ENCODE results near the gene TCERG1L. TPM values are rescaled to one million over a fixed set of nuclear protein-coding genes. Genes with fewer than 3 reads are reported as not detected.

Gene TCERG1L
- total RNA-seq, 1 experiment from 2014 or later, result 0.27 TPM

- DNase-seq (ENCODE audit: extremely low read depth, low read depth), result no peak
Measured at GRCh38 chr10:131134651-131135050, 176.9 kb downstream of the TCERG1L start.

GRCh38 chr10:131134001-131134576 is 177.4 kb downstream of the TCERG1L start:
- DNase-seq (ENCODE audit: extremely low read depth, low read depth), result no peak

GRCh38 chr10:131132681-131133080 is 178.8 kb downstream of the TCERG1L start:
- DNase-seq (ENCODE audit: extremely low read depth, low read depth), result no peak

GRCh38 chr10:131131726-131132591 is 179.6 kb downstream of the TCERG1L start:
- no peak for DNase-seq (ENCODE audit: extremely low read depth, low read depth)

GRCh38 chr10:131130025-131130424 is 181.5 kb downstream of the TCERG1L start:
- DNase-seq (ENCODE audit: extremely low read depth, low read depth), result no peak

- no peak for DNase-seq (ENCODE audit: extremely low read depth, low read depth)
Measured at GRCh38 chr10:131129544-131129943, 182.0 kb downstream of the TCERG1L start.

GRCh38 chr10:131128731-131129130 is 182.8 kb downstream of the TCERG1L start:
- no peak for DNase-seq (ENCODE audit: extremely low read depth, low read depth)

GRCh38 chr10:131127610-131128009 is 183.9 kb downstream of the TCERG1L start:
- no peak for DNase-seq (ENCODE audit: extremely low read depth, low read depth)

- no peak for DNase-seq (ENCODE audit: extremely low read depth, low read depth)
Measured at GRCh38 chr10:131127138-131127589, 184.4 kb downstream of the TCERG1L start.

- DNase-seq (ENCODE audit: extremely low read depth, low read depth), result no peak
Measured at GRCh38 chr10:131126321-131127137, 185.0 kb downstream of the TCERG1L start.

GRCh38 chr10:131125511-131126225 is 185.9 kb downstream of the TCERG1L start:
- DNase-seq (ENCODE audit: extremely low read depth, low read depth), result no peak

- no peak for DNase-seq (ENCODE audit: extremely low read depth, low read depth)
Measured at GRCh38 chr10:131124945-131125344, 186.6 kb downstream of the TCERG1L start.

- DNase-seq (ENCODE audit: extremely low read depth, low read depth), result no peak
Measured at GRCh38 chr10:131123496-131123895, 188.0 kb downstream of the TCERG1L start.

- no peak for DNase-seq (ENCODE audit: extremely low read depth, low read depth)
Measured at GRCh38 chr10:131121511-131122035, 189.9 kb downstream of the TCERG1L start.

GRCh38 chr10:131119626-131120355 is 191.7 kb downstream of the TCERG1L start:
- no peak for DNase-seq (ENCODE audit: extremely low read depth, low read depth)

GRCh38 chr10:131117416-131118212 is 193.9 kb downstream of the TCERG1L start:
- DNase-seq (ENCODE audit: extremely low read depth, low read depth), result no peak

GRCh38 chr10:131116991-131117375 is 194.5 kb downstream of the TCERG1L start:
- no peak for DNase-seq (ENCODE audit: extremely low read depth, low read depth)

- DNase-seq (ENCODE audit: extremely low read depth, low read depth), result no peak
Measured at GRCh38 chr10:131116216-131116990, 195.1 kb downstream of the TCERG1L start.
